Transverse colon (tissue), 4 donors: ENCODE data around the gene LRRC14B.

Experiments
- POLR2A ChIP-seq: fragments of 450-650 bp; IDR thresholded peaks from one replicate; pipeline ENCODE4 v1.6.1; 2016; ENCODE audit warnings: antibody characterized with exemption, mild to moderate bottlenecking, moderate library complexity
- POLR2AphosphoS5 ChIP-seq, 3 donors: sonication (generic); formaldehyde crosslinking; IDR thresholded peaks; one replicate each; pipeline ENCODE4 v1.6.1; 2016; ENCODE audit warnings: antibody characterized with exemption in 3 of 3
- TF ChIP-seq, protein P1 (sequence below), 5 experiments: fragments of 200-600 bp in 3 of 5; fragments of 450-650 bp in 2 of 5; sonication (generic) in 3 of 5; IDR thresholded peaks; 1 replicate in 2 of 5; 2 replicates in 3 of 5; pipeline ENCODE4 v1.5.1; 2016 to 2017; ENCODE audit warnings: antibody characterized with exemption in 5 of 5, inconsistent platforms in 3 of 5, mild to moderate bottlenecking in 2 of 5, moderate library complexity in 1 of 5

DNA sequence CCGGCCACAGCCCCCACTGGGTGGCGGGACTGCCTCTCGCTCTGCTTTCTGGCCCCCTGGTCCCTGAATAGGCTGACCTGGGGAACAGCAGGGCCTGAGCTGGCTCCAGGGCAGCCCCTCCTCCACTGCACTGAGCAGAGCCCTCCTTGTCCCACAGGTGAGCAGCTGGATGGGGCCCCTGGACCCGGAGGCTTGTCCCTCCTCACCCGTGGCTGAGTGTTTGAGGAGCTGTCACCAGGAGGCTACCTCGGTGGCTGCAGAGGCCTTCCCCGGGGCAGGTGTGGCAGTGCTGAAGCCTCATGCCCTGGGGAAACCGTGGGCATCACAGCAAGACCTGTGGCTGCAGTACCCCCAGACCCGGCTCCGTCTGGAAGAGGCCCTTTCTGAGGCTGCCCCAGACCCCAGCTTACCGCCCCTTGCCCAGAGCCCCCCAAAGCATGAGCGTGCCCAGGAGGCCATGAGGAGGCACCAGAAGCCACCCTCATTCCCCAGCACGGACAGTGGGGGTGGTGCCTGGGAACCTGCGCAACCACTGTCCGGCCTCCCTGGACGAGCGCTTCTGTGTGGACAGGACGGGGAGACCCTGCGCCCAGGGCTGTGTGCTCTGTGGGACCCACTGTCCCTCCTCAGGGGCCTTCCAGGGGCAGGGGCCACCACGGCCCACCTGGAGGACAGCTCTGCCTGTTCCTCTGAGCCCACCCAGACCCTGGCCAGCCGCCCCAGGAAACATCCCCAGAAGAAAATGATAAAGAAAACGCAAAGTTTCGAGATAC lies 28.5 kb upstream of the LRRC14B start:
- TF ChIP-seq POLR2A, result no peak
- TF ChIP-seq, protein P1, sequence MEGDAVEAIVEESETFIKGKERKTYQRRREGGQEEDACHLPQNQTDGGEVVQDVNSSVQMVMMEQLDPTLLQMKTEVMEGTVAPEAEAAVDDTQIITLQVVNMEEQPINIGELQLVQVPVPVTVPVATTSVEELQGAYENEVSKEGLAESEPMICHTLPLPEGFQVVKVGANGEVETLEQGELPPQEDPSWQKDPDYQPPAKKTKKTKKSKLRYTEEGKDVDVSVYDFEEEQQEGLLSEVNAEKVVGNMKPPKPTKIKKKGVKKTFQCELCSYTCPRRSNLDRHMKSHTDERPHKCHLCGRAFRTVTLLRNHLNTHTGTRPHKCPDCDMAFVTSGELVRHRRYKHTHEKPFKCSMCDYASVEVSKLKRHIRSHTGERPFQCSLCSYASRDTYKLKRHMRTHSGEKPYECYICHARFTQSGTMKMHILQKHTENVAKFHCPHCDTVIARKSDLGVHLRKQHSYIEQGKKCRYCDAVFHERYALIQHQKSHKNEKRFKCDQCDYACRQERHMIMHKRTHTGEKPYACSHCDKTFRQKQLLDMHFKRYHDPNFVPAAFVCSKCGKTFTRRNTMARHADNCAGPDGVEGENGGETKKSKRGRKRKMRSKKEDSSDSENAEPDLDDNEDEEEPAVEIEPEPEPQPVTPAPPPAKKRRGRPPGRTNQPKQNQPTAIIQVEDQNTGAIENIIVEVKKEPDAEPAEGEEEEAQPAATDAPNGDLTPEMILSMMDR (IDR thresholded peaks at IDR 0.05), result no peak
- no peak for TF ChIP-seq POLR2AphosphoS5 (IDR thresholded peaks at IDR 0.05)
